GM21515 (cell line): ENCODE measurements around the gene JMJD1C.
A peak's percentile ranks its signal among the peaks of the same experiment; 100 is the strongest.
"Not testable (repeated sequence)": the region's sequence is repeated elsewhere in the genome, so short reads cannot be mapped to it uniquely, and the experiment has no call there.

Experiments used
- ATAC-seq: cut with Tn5 transposase; IDR thresholded peaks from one replicate; pipeline ENCODE4 v1.9.1; 2021; ENCODE audit not compliant: unreplicated experiment

JMJD1C gene

GRCh38 chr10:63465293-63466143 lies at the start of gene JMJD1C:
Gene JMJD1C, minus strand, starts transcription at chr10:63465977. Its CDS starts 315 bp downstream, at chr10:63465662.
- ATAC-seq, result peak; percentile 72

DNA sequence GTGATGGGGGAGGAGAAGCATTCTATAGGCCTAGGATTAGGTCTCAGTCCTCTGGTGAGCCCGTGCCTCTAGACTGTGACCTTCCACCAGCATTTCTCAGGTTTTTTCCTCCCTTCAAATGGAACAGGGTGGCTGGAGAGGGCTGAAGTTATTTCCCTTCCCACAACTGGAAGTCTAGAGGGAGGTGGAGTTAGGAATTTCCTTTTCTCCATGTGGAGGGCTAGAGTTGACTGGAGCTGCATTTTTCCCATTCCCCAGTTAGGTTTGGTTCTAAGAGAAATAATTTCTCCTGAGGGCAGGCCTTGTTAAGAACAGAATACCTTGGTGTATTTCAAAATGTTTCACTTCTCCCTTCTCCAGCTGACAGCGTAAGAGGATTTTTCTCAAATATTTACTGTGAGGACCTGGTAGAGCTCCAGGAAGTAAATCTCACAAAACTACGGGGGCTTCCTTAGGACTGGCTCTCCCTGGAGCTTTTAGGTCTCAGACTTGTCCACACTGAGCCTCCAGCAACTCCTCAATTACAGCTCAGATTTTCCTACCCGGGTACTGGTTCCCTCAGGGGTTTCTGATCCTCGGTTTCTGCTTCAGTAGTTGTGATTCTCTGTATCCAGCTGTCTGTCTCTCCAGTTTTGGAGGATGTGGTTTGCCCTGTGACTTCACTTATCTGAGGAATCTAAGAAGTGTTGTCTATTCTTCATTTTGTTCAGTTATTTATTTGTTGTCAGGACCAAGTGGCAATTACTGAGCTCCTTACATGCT lies 49.4 kb upstream of the JMJD1C start:
- no peak for ATAC-seq

GRCh38 chr10:63506554-63506953 lies 40.8 kb upstream of the JMJD1C start:
- ATAC-seq, result no peak

DNA sequence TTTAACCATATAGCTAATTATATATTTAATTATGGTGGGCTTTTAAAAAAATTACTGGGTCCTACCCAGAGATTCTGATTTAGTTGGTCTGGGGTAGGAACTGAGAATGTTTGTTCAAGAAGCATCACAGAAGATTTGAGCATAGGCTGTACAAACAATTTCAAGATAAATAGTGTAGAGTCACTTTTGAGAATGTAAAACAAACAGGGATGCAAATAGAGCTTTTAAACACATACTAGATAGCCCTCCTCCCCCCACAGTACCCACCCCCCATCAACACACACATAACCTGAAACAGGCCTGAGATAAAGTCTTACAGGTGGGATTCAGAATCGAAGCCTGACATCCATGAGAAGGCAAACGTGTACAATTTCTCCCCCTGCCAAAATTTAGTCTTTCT lies 39.8 kb upstream of the JMJD1C start:
- no peak for ATAC-seq

GRCh38 chr10:63504145-63504881 lies 38.5 kb upstream of the JMJD1C start:
- no peak for ATAC-seq

DNA sequence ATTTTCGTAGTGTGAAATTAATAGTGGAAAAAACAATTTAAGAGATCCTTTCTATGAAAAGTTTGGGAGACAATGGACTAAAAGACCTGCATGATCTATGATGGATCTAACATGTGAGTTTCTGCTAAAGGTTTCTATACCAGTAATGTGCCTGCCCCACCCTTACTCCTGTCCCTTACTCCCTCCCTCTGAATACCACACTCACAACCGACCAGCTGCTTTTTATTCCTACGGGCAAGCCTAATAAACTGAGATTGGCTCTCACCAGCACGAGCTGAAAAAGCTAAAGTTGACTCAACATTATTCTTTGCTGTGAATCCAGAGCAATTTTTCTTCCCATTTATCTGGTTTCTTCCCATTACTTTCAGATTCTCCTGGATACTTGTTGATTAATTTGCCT lies 37.6 kb upstream of the JMJD1C start:
- no peak for ATAC-seq

GRCh38 chr10:63502832-63503231 lies 37.1 kb upstream of the JMJD1C start:
- ATAC-seq, result no peak

GRCh38 chr10:63501954-63502353 lies 36.2 kb upstream of the JMJD1C start:
- ATAC-seq, result no peak

GRCh38 chr10:63500551-63500950 lies 34.8 kb upstream of the JMJD1C start:
- ATAC-seq, result not testable (repeated sequence)

- no peak for ATAC-seq
These were observed 32.9 kb upstream of the JMJD1C start for GRCh38 chr10:63498665-63499064.

GRCh38 chr10:63497321-63497720 lies 31.5 kb upstream of the JMJD1C start:
- no peak for ATAC-seq

DNA sequence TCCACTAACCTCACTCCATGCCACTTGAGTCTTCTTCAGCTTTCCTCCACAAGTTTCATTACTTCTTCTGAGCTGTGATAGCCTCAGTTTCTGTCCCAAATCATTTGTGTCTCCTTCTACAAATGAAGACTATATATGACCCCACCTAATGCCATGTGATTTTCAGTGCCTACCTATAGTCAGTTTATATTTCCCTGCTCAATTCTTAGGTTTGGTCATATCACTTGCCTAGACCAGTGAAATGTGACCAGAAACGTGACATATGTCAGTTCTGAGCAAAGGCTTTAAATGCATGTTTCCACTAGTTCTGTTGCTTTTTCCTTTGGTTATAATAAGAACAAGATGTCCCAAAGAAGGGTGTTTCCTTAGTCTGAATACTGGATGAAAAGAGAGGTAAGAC lies 30.8 kb upstream of the JMJD1C start:
- no peak for ATAC-seq

DNA sequence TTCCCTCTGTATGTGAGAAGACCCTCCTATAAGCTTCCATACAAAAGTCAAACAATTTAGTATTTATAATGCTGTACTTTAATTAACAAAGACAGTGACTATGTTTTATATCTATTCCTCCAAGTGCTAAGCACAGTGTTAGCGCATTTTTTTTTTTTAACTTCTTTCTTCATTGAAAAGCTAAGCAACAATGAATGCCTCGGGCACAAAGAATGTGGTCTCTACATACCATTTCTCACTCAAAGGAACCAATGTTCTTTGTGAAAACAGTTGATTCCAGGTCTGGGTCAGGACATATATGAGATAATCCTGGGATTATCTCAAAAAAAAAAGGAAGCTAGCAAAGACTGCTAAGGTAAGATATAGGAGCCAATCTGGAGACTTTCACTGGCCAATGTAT lies 29.2 kb upstream of the JMJD1C start:
- ATAC-seq, result no peak

GRCh38 chr10:63493004-63493403 lies 27.2 kb upstream of the JMJD1C start:
- ATAC-seq, result no peak

- not testable (repeated sequence) for ATAC-seq
These were observed 26.5 kb upstream of the JMJD1C start for GRCh38 chr10:63492317-63492690.

DNA sequence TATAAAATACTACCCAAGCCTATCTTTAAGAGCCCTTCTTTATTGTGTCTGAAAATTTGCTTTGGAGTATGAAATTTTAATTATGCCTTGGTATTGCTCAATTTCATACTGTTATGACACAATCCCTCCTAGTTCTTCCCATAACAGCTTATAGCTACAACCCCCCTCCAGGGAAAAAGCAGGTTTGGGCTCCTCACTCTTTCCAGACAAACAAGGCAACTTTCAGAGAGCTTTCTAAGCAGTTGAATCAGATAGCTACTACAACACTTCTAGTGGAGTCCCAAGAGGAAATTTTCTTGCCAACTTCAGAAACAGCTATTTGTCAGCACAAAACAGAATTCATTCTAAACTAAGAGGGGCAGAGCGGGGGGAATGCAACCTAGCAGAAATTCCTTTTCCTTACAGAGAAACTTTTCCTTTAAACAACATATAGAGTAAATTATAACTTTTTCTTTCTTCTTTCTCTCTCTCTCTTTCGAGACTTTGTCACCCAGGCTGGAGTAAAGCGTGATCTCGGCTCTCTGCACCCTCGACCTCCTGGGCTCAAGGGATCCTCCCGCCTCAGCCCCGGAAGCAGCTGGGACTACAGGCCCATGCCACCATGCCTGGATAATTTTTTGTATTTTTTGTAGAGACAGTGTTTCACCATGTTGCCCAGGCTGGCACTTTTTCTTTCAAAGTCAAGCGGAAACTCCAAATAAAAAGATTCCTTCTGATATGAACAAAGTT lies 26.0 kb upstream of the JMJD1C start:
- no peak for ATAC-seq

- no peak for ATAC-seq
These were observed 24.1 kb upstream of the JMJD1C start for GRCh38 chr10:63489838-63490237.

- ATAC-seq, result no peak
These were observed 22.2 kb upstream of the JMJD1C start for GRCh38 chr10:63487990-63488389.

DNA sequence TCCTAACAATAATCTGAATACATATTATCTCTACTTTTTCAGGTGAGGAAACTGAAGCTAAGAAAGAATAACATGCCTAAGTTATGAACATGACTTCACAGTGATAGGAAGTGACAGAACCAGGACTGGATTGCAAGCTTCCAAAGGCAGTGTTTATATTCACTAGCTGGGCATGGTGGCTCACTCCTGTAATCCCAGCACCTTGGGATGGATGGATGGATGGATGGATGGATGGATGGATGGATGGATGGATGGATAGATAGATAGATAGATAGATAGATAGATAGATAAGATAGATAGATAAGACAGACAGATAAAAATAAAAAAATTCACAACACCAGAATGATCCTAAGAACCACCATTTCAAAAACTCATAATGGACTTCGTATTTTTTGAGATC lies 18.2 kb upstream of the JMJD1C start:
- ATAC-seq, result no peak

GRCh38 chr10:63481815-63482421 lies 16.1 kb upstream of the JMJD1C start:
- ATAC-seq, result no peak
